Measurements from ENCODE around the gene LRBA.
"Not testable (repeated sequence)": the region's sequence is repeated elsewhere in the genome, so short reads cannot be mapped to it uniquely, and the experiment has no call there.

Gene LRBA

DNA sequence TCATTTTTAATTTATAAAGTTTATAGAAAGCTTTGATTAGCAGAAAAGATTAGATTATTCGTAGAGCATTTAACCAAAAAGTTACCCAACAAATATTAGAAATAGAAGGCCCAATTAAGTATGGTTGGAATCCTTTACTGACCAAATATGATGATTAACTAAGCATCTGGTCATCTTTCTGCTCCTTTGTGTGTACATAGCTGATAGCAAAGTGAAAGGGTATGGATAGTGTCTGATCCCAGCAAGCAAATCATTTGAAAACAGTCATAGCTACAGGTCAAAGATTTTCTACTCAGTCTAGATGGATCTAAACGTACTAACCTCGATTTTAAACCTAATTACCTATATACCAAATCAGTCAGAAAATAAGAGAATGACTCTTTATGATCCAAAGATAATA lies 440.4 kb downstream of the LRBA start:
- H3K27ac ChIP-seq (ENCODE audit: low read depth in 2 of 2, low read length in 2 of 2) = no peak overlapping the region
- H3K27me3 ChIP-seq (ENCODE audit: control insufficient read depth in 2 of 2, insufficient read depth in 2 of 2, low read length in 2 of 2) = no peaks in the 10 kb centered on the region
- no peaks in the 10 kb centered on the region for H3K36me3 ChIP-seq (ENCODE audit: control insufficient read depth in 2 of 2, insufficient read depth in 2 of 2, low read length in 2 of 2)
- H3K4me3 ChIP-seq (ENCODE audit: low read length in 2 of 2) = no peak overlapping the region
- no peaks in the 10 kb centered on the region for H3K9me3 ChIP-seq (ENCODE audit: control insufficient read depth in 2 of 2, low read length in 2 of 2)
- no peak overlapping the region for H3K9ac ChIP-seq (ENCODE audit: low read depth in 1 of 2, low read length in 2 of 2)
- H3K4me1 ChIP-seq (ENCODE audit: control insufficient read depth in 2 of 2, insufficient read depth in 2 of 2, low read length in 2 of 2) = no peaks in the 10 kb centered on the region

DNA sequence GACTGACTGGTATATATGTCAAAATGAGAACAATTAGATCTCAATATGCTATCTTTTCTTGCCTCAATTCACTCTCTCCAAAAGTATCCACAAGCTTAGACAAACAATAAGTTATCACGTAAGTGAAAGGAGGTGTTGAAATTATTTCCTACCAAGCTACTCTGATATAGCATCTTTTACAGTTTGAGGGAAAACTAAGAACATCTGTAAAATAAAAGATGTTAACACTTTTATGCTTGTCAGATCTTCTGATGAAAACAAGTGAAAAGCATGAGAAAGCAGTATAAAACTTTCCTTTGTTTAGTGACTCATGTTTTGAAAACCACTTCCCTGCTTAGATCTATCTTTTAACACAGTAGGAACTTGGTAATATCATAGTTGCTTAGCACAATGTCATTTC lies 441.6 kb downstream of the LRBA start:
- H3K4me1 ChIP-seq (ENCODE audit: control insufficient read depth in 2 of 2, insufficient read depth in 2 of 2, low read length in 2 of 2) = no peaks in the 10 kb centered on the region
- H3K9me3 ChIP-seq (ENCODE audit: control insufficient read depth in 2 of 2, low read length in 2 of 2) = no peaks in the 10 kb centered on the region
- H3K4me3 ChIP-seq (ENCODE audit: low read length in 2 of 2) = no peak overlapping the region
- no peak overlapping the region for H3K9ac ChIP-seq (ENCODE audit: low read depth in 1 of 2, low read length in 2 of 2)
- no peak overlapping the region for H3K27ac ChIP-seq (ENCODE audit: low read depth in 2 of 2, low read length in 2 of 2)
- no peaks in the 10 kb centered on the region for H3K27me3 ChIP-seq (ENCODE audit: control insufficient read depth in 2 of 2, insufficient read depth in 2 of 2, low read length in 2 of 2)
- no peaks in the 10 kb centered on the region for H3K36me3 ChIP-seq (ENCODE audit: control insufficient read depth in 2 of 2, insufficient read depth in 2 of 2, low read length in 2 of 2)

DNA sequence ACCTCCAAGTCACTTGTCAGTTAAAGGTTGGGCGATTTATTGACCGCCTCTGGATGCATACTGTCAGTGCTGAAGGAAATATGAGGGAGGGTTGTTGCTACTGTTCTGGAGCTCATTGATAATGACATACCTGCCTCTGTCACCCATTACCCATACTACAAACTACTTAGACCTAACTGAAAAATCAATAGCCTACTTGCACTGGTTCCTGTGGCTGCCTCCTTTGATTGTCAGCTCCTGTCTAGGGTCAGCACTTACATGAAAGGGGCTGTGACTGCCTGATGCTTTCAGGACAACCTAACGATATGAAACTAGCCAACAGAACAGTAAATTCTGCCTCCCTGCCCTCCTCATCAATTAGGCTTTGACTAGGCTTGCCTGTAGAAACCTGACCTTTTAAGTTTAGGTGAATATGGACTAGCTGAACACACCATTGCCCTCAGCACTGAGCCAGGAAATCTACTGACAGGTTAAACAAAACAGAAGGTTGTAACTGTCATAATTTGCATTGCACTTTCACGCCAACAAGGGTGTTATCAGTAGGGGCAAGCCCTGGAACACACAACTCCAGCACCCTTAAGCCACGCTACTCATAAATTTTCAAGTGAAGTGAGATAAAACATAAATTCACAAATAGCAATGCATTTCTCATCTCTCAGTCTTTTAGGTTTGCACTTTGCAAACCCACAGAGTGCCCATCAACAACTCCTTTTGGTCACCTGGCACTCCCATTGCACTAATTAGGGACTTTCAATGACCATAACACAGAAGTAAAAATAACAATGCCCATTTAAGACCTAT lies 442.2 kb downstream of the LRBA start:
- Histone ChIP-seq H3K9me3 (ENCODE audit: control insufficient read depth in 2 of 2, low read length in 2 of 2) (no peaks in the 10 kb centered on the region), H3K4me1 (ENCODE audit: control insufficient read depth in 2 of 2, insufficient read depth in 2 of 2, low read length in 2 of 2) (no peaks in the 10 kb centered on the region), H3K27ac (ENCODE audit: low read depth in 2 of 2, low read length in 2 of 2) (no peak overlapping the region), H3K9ac (ENCODE audit: low read depth in 1 of 2, low read length in 2 of 2) (no peak overlapping the region), H3K4me3 (ENCODE audit: low read length in 2 of 2) (no peak overlapping the region), H3K27me3 (ENCODE audit: control insufficient read depth in 2 of 2, insufficient read depth in 2 of 2, low read length in 2 of 2) (no peaks in the 10 kb centered on the region), H3K36me3 (ENCODE audit: control insufficient read depth in 2 of 2, insufficient read depth in 2 of 2, low read length in 2 of 2) (no peaks in the 10 kb centered on the region)

DNA sequence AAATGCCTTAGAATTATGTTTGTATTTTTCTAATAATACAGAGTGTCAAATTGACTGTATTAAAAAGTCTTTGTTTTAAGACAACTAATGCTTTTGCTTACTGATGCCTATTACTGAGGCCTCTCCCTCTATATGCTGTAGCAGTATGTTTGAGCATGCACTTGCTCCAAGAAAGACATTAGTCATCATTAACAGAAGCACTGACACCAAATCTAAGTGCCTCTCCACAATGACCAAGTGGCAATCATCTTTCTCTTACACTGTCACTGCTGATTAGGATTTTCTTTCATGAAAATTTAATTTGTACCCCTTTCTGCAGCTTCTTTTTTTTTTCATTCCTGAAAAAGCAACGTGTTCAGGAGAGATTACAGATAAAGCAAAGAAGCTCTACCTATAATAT lies 444.2 kb downstream of the LRBA start:
- Histone ChIP-seq H3K4me1 (ENCODE audit: control insufficient read depth in 2 of 2, insufficient read depth in 2 of 2, low read length in 2 of 2) (no peaks in the 10 kb centered on the region), H3K27me3 (ENCODE audit: control insufficient read depth in 2 of 2, insufficient read depth in 2 of 2, low read length in 2 of 2) (no peaks in the 10 kb centered on the region), H3K9me3 (ENCODE audit: control insufficient read depth in 2 of 2, low read length in 2 of 2) (no peaks in the 10 kb centered on the region), H3K9ac (ENCODE audit: low read depth in 1 of 2, low read length in 2 of 2) (no peak overlapping the region), H3K4me3 (ENCODE audit: low read length in 2 of 2) (no peak overlapping the region), H3K36me3 (ENCODE audit: control insufficient read depth in 2 of 2, insufficient read depth in 2 of 2, low read length in 2 of 2) (no peaks in the 10 kb centered on the region), H3K27ac (ENCODE audit: low read depth in 2 of 2, low read length in 2 of 2) (no peak overlapping the region)

DNA sequence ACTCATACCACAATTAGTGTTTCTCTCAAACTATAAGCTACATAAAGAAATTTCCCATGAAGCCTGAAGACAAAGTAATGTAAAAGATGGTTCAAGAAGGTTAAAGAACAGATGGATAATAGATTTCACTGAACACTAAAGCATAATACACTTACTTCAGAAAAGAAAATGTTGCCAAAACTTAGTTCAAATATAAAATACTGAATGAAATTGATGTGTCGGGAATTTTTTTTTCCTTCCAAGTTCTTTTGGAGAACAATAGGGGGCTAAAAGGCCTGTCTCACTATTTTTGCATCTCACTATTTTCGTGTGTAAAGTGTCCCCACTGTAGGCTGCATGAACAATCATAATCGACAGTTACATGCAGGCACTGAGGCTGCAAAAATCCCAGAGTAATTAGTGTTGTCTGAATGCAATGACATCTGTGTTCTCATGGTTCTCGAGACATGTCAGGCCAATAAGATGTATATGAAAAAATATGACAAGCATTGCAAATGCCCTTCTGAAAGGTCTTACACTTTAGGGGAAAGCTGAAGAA lies 445.0 kb downstream of the LRBA start:
- Histone ChIP-seq H3K4me3 (ENCODE audit: low read length in 2 of 2) (no peak overlapping the region), H3K9me3 (ENCODE audit: control insufficient read depth in 2 of 2, low read length in 2 of 2) (no peaks in the 10 kb centered on the region), H3K4me1 (ENCODE audit: control insufficient read depth in 2 of 2, insufficient read depth in 2 of 2, low read length in 2 of 2) (no peaks in the 10 kb centered on the region), H3K9ac (ENCODE audit: low read depth in 1 of 2, low read length in 2 of 2) (no peak overlapping the region), H3K27me3 (ENCODE audit: control insufficient read depth in 2 of 2, insufficient read depth in 2 of 2, low read length in 2 of 2) (no peaks in the 10 kb centered on the region), H3K36me3 (ENCODE audit: control insufficient read depth in 2 of 2, insufficient read depth in 2 of 2, low read length in 2 of 2) (no peaks in the 10 kb centered on the region), H3K27ac (ENCODE audit: low read depth in 2 of 2, low read length in 2 of 2) (no peak overlapping the region)

DNA sequence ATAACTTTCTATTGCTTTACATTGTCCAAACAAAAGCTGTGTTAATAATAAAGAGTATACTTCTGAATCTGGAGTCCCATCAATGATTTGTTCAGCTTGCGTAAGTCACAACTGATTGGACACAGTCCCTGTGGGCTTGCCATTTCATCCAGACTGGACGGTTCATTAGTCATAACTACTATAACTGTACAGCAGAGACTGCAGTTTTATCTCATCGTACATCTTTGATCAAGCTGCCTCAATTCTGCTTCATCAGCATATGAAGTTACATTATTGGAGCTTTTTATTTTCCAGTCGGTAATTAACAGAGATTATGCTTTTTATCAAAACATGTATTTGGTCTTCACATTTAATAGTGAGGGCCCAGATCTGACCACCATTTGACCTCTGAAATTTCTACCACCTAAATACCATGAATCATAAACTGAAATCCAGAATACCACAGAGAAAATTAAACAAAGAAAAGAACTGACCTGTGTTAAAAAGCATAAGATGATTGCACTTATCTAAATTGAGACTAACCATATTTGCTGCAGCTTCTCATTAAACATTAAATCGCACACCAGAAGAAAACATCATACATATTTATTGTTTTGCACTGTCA lies 445.6 kb downstream of the LRBA start:
- Histone ChIP-seq H3K9me3 (ENCODE audit: control insufficient read depth in 2 of 2, low read length in 2 of 2) (no peaks in the 10 kb centered on the region), H3K9ac (ENCODE audit: low read depth in 1 of 2, low read length in 2 of 2) (no peak overlapping the region), H3K4me1 (ENCODE audit: control insufficient read depth in 2 of 2, insufficient read depth in 2 of 2, low read length in 2 of 2) (no peaks in the 10 kb centered on the region), H3K36me3 (ENCODE audit: control insufficient read depth in 2 of 2, insufficient read depth in 2 of 2, low read length in 2 of 2) (no peaks in the 10 kb centered on the region), H3K27ac (ENCODE audit: low read depth in 2 of 2, low read length in 2 of 2) (no peak overlapping the region), H3K4me3 (ENCODE audit: low read length in 2 of 2) (no peak overlapping the region), H3K27me3 (ENCODE audit: control insufficient read depth in 2 of 2, insufficient read depth in 2 of 2, low read length in 2 of 2) (no peaks in the 10 kb centered on the region)

DNA sequence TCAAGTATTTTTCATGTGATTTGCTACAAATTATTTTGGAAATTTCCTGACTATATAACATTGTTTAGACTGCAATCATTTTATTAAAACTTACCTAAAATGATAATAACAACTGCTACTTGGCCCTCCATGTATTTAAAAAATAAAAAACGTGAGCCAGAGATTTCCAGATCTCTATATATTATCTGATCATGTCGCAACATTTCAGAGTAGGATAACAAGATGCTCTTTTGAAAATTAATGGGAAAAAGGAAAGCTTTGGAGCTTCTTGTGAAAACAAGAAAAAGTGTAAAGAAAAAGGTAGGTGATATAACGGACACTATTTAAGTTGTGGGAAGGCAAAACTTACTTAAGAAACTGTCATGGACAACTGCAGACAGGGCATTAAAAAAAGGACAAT lies 448.0 kb downstream of the LRBA start:
- H3K9me3 ChIP-seq (ENCODE audit: control insufficient read depth in 2 of 2, low read length in 2 of 2) = no peaks in the 10 kb centered on the region
- no peak overlapping the region for H3K9ac ChIP-seq (ENCODE audit: low read depth in 1 of 2, low read length in 2 of 2)
- no peaks in the 10 kb centered on the region for H3K36me3 ChIP-seq (ENCODE audit: control insufficient read depth in 2 of 2, insufficient read depth in 2 of 2, low read length in 2 of 2)
- no peak overlapping the region for H3K27ac ChIP-seq (ENCODE audit: low read depth in 2 of 2, low read length in 2 of 2)
- no peaks in the 10 kb centered on the region for H3K4me1 ChIP-seq (ENCODE audit: control insufficient read depth in 2 of 2, insufficient read depth in 2 of 2, low read length in 2 of 2)
- no peak overlapping the region for H3K4me3 ChIP-seq (ENCODE audit: low read length in 2 of 2)
- H3K27me3 ChIP-seq (ENCODE audit: control insufficient read depth in 2 of 2, insufficient read depth in 2 of 2, low read length in 2 of 2) = no peaks in the 10 kb centered on the region

DNA sequence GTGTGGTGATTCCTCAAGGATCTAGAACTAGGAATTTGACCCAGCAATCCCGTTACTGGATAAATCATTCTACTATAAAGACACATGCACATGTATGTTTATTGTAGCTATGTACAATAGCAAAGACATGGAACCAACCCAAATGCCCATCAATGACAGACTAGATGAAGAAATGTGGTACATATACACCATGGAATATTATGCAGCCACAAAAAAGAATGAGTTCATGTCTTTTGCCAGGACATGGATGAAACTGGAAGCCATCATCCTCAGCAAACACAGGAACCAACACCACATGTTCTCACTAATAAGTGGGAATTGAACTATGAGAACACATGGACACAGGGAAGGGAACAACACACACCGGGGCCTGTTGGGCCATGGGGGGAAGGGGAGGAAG lies 450.1 kb downstream of the LRBA start:
- H3K4me1 ChIP-seq (ENCODE audit: control insufficient read depth in 2 of 2, insufficient read depth in 2 of 2, low read length in 2 of 2); H3K27me3 ChIP-seq (ENCODE audit: control insufficient read depth in 2 of 2, insufficient read depth in 2 of 2, low read length in 2 of 2); H3K4me3 ChIP-seq (ENCODE audit: low read length in 2 of 2); H3K9me3 ChIP-seq (ENCODE audit: control insufficient read depth in 2 of 2, low read length in 2 of 2); H3K36me3 ChIP-seq (ENCODE audit: control insufficient read depth in 2 of 2, insufficient read depth in 2 of 2, low read length in 2 of 2); H3K27ac ChIP-seq (ENCODE audit: low read depth in 2 of 2, low read length in 2 of 2); H3K9ac ChIP-seq (ENCODE audit: low read depth in 1 of 2, low read length in 2 of 2): not testable (repeated sequence)

DNA sequence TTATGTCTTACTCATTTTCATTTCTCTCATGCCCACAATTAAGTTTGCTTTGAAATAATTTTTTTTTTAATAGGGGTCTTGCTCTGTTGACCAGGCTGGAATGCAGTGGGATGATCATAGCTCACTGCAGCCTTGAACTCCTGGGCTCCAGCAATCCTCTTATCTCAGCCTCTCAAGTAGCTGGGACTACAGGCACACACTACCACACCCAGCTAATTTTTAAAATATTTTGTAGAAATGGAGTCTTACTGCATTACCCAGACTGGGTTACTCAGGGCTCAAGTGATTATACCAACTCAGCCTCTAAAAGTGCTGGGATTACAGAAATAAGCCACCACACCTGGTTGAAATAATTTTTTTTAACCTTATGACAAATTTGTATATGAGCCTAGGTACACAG lies 452.3 kb downstream of the LRBA start:
- no peak overlapping the region for H3K27ac ChIP-seq (ENCODE audit: low read depth in 2 of 2, low read length in 2 of 2)
- no peak overlapping the region for H3K9ac ChIP-seq (ENCODE audit: low read depth in 1 of 2, low read length in 2 of 2)
- H3K27me3 ChIP-seq (ENCODE audit: control insufficient read depth in 2 of 2, insufficient read depth in 2 of 2, low read length in 2 of 2) = no peaks in the 10 kb centered on the region

DNA sequence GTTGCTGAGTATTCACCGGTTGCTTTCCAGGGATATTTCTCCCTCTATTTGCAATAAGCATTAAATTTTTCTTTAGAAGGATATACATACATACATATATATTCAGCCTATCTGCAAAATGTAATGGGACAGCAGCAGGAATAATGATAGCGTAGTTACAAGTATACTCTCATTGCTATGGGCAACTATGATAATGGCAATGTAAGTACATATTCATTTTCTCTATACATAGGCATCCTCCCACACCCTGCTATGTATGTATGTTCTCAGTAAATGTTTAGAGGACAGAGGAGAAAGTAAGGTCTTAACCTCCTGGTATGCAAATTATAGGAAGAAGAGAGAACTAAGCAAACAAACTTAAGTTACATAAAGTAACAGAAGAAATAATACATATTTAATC lies 452.8 kb downstream of the LRBA start:
- H3K9me3 ChIP-seq (ENCODE audit: control insufficient read depth in 2 of 2, low read length in 2 of 2) = no peaks in the 10 kb centered on the region
- H3K27me3 ChIP-seq (ENCODE audit: control insufficient read depth in 2 of 2, insufficient read depth in 2 of 2, low read length in 2 of 2) = no peaks in the 10 kb centered on the region

More for the DNA sequence above, 452.3 kb downstream of the LRBA start:
- H3K36me3 ChIP-seq (ENCODE audit: control insufficient read depth in 2 of 2, insufficient read depth in 2 of 2, low read length in 2 of 2) = no peaks in the 10 kb centered on the region
- no peaks in the 10 kb centered on the region for H3K9me3 ChIP-seq (ENCODE audit: control insufficient read depth in 2 of 2, low read length in 2 of 2)
- H3K4me1 ChIP-seq (ENCODE audit: control insufficient read depth in 2 of 2, insufficient read depth in 2 of 2, low read length in 2 of 2) = no peaks in the 10 kb centered on the region
- H3K4me3 ChIP-seq (ENCODE audit: low read length in 2 of 2) = no peak overlapping the region

More for the DNA sequence above, 452.8 kb downstream of the LRBA start:
- Histone ChIP-seq H3K9ac (ENCODE audit: low read depth in 1 of 2, low read length in 2 of 2) (no peak overlapping the region), H3K36me3 (ENCODE audit: control insufficient read depth in 2 of 2, insufficient read depth in 2 of 2, low read length in 2 of 2) (no peaks in the 10 kb centered on the region), H3K4me1 (ENCODE audit: control insufficient read depth in 2 of 2, insufficient read depth in 2 of 2, low read length in 2 of 2) (no peaks in the 10 kb centered on the region), H3K4me3 (ENCODE audit: low read length in 2 of 2) (no peak overlapping the region), H3K27ac (ENCODE audit: low read depth in 2 of 2, low read length in 2 of 2) (no peak overlapping the region)
